ENCODE data around the gene NACAD. TPM values are rescaled to one million over a fixed set of nuclear protein-coding genes. Genes with fewer than 3 reads are reported as not detected.

Gene NACAD
- total and polyA plus RNA-seq, 4 experiments from 2014 or later: not detected

DNA sequence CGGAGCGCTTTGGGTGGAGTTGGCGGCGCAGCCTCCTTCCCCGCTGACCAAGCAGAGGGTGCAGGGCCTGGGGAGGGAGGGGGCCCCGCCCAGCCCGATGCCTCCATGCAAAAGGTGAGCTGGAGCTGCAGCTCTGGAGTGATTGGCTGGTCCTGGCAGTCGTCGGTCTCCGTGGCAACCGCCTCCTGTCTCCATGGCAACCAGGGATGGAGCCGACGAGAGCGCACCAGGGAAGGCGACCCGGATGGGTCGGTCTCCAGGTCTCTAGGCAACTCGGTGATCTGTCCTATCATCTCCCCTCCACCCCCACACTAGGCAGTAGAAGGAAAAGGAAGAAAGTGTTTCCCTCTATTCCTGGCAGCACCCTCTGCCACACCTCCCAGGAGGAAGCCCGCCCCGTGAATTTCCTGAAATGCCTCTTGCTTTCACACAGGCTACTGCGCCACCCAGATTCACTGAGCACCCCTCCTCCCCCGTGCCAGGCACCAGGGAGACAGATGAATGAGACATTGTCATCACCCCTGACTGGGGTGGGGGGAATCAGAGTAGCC is 647 bp upstream of the NACAD start:
- Histone ChIP-seq H3K4me3 (ENCODE audit: low read length in 2 of 2) (peak overlapping the region in 1 of 2 donors; percentile 49), H3K27me3 (ENCODE audit: insufficient read depth, low read length) (peaks cover 8% of the 10 kb centered on the region), H3K36me3 (ENCODE audit: insufficient read depth, low read length) (no peaks in the 10 kb centered on the region), H3K27ac (ENCODE audit: low read depth, low read length) (no peak overlapping the region), H3K4me1 (ENCODE audit: insufficient read depth, low read length) (peaks cover 8% of the 10 kb centered on the region), H3K9me3 (ENCODE audit: control insufficient read depth in 1 of 2, low read length in 2 of 2) (no peaks in the 10 kb centered on the region)
- CTCF ChIA-PET (ENCODE audit: partially characterized antibody): no interaction called here
- intact Hi-C loops (cut with micrococcal nuclease): no loop called here
- Mint-ChIP-seq H3K4me1 (peaks cover 0 to 10% (median 7%) of the 10 kb centered on the region in 4 donors), H3K36me3 (peaks cover 0 to 6% of the 10 kb centered on the region in 2 donors), H3K4me3 (peak overlapping the region; percentile 52 to 80 (median 70)), H3K9me3 (peaks cover 0 to 15% (median 9%) of the 10 kb centered on the region in 8 donors), H3K27ac (peak overlapping the region in 6 of 7 donors; percentile 31 to 86 (median 52)), H3K27me3 (peaks cover 1 to 5% of the 10 kb centered on the region in 2 donors)
- peak; percentile 52 to 78 (median 57) for DNase-seq
- POLR2A ChIA-PET (ENCODE audit: partially characterized antibody): interaction anchor here (0.5 to 1.7 kb wide), 4 partner anchors 9 to 61 kb away, joined by 3 to 5 read pairs (median 4); no protein-coding TSS in a partner anchor

DNA sequence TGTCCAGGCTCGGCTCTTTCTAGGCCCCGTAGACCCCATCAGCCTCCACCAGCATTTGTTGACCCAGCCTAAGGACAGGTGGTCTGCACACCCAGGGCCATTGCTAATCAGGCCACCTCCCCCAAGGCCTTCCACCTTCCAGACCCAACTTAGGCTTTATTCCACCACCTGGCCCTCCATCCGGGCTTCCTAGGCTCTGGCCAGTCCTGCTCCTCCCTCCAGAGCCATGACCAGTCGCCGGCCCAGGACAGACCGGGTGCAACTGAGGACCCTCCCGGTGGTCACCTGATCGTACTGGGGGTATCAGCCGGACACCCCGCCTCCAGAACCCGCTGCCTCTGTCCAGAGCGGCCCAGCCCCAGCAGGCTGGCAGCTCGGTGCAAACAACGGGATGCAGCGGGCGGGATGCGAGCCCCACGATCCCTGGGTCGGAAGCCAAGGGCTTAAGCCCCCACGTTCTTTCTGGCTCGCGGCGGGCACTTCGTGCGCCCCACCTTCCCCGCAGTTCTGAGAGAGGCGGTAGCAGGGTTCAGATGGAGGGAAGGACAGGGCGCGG is 545 bp downstream of the NACAD start:
- peak overlapping the region in 2 of 7 donors; percentile 11 to 57 for H3K27ac Mint-ChIP-seq
- peaks cover 0 to 10% (median 7%) of the 10 kb centered on the region in 4 donors for H3K4me1 Mint-ChIP-seq
- DNase-seq: no peak
- intact Hi-C loops (cut with micrococcal nuclease): no loop called here
- no peak overlapping the region for H3K4me3 ChIP-seq (ENCODE audit: low read length in 2 of 2)
- peaks cover 8% of the 10 kb centered on the region for H3K4me1 ChIP-seq (ENCODE audit: insufficient read depth, low read length)
- POLR2A ChIA-PET (ENCODE audit: partially characterized antibody): no interaction called here
- peaks cover 0 to 9% (median 5%) of the 10 kb centered on the region in 8 donors for H3K9me3 Mint-ChIP-seq
- no peak overlapping the region for H3K27ac ChIP-seq (ENCODE audit: low read depth, low read length)
- no peaks in the 10 kb centered on the region for H3K36me3 ChIP-seq (ENCODE audit: insufficient read depth, low read length)
- H3K4me3 Mint-ChIP-seq: peak overlapping the region in 3 of 8 donors; percentile 26 to 59 (median 29)
- CTCF ChIA-PET (ENCODE audit: partially characterized antibody): no interaction called here
- H3K9me3 ChIP-seq (ENCODE audit: control insufficient read depth in 1 of 2, low read length in 2 of 2): no peaks in the 10 kb centered on the region
- H3K36me3 Mint-ChIP-seq: peaks cover 0 to 3% of the 10 kb centered on the region in 2 donors
- peaks cover 1 to 5% of the 10 kb centered on the region in 2 donors for H3K27me3 Mint-ChIP-seq
- H3K27me3 ChIP-seq (ENCODE audit: insufficient read depth, low read length): peaks cover 8% of the 10 kb centered on the region

DNA sequence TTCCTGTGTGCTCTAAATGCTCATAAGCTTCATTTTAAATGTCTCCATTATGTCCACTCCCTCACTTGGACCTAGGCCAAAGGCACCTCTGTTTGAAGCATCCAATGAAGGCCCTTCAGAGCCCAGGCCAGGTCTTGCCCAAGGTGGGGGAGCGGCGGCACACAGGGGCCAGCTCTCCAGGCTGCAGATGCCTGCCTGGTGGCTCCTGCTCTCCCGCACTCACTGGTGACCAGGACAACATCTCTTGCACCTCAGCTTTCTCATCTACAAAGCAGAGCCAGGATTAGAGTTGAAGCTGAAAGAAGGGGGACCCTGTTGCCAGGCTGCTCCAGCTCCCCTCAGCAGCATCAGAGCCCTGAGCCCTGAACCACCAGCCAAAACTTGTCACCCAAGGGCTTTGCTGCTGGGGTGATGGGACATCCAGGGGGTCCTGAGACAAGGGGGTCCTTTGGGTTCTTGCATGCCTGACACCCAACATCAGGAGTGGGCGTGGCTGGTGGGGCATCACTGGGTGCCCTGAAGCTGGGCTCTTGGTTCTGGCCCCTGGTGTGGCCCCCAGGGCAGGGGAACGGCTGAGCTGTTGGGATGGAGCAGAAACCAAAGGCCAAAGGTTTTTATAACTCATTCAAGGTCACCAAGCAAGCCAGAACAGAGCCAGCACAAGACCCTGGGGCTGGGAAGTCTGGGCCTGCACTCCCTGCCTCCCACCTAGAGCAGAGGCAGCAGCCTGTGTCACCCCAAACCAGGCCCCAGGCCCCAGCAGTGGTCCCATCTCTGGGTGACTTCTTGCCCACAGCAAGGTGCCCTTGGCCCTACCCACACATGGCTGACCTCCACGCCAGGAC is 1.2 kb downstream of the NACAD start:
- Mint-ChIP-seq H3K9me3 (peaks cover 0 to 2% (median under 1%) of the 10 kb centered on the region in 8 donors), H3K27me3 (peaks cover 1 to 5% of the 10 kb centered on the region in 2 donors), H3K27ac (peak overlapping the region in 4 of 7 donors; percentile 11 to 57 (median 26)), H3K4me1 (peaks cover 0 to 10% (median 7%) of the 10 kb centered on the region in 4 donors), H3K36me3 (no peaks in the 10 kb centered on the region), H3K4me3 (peak overlapping the region in 3 of 8 donors; percentile 26 to 59 (median 29))
- no peak overlapping the region for H3K4me3 ChIP-seq (ENCODE audit: low read length in 2 of 2)
- H3K9me3 ChIP-seq (ENCODE audit: control insufficient read depth in 1 of 2, low read length in 2 of 2): no peaks in the 10 kb centered on the region
- no peak for DNase-seq
- no peaks in the 10 kb centered on the region for H3K36me3 ChIP-seq (ENCODE audit: insufficient read depth, low read length)
- no peak overlapping the region for H3K27ac ChIP-seq (ENCODE audit: low read depth, low read length)
- intact Hi-C loops (cut with micrococcal nuclease): no loop called here
- H3K27me3 ChIP-seq (ENCODE audit: insufficient read depth, low read length): peaks cover 8% of the 10 kb centered on the region
- ChIA-PET CTCF (ENCODE audit: partially characterized antibody) (interaction anchor here (0.7 to 1.1 kb wide), 3 partner anchors 11 to 252 kb away, joined by 3 read pairs; no protein-coding TSS in a partner anchor), POLR2A (ENCODE audit: partially characterized antibody) (interaction anchor here (1.3 kb wide), 1 partner anchor 17 kb away, joined by 4 read pairs; no protein-coding TSS in a partner anchor)
- H3K4me1 ChIP-seq (ENCODE audit: insufficient read depth, low read length): peaks cover 8% of the 10 kb centered on the region

DNA sequence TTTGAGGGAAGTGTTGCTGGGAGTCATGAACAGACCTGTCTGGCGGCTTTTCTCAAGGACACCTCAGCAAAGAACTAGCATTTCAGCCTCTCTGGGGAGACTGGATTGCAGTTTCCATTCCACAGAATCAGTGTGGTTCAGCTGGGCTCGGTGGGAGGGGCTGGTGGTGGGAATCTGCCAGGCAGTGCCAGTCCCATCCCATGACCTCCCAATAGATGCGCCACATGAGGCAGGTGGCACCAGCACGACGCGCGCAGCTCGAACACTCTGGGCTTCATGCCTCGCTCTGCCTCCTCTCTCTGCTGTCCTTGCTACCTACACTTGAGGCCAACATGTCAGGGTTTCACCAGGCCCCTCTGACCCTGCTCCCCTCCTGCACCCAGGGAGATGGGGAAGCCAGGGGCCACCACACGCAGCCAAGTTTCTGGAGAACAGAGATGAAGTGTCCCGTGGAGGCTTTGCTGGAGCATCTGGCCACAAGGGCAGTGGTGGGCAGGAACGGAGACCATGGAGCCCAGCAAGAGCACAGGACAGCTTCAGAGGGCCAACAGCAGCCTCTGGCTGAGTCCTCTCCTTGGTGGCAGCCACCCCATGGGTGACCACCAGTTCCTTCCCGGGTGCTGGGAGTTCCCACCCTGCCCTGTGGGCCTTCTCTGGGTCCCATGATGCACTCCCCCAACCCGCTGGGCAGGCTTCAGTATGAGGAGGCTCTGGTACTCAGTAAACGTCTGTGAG is 2.3 kb downstream of the NACAD start:
- H3K27ac ChIP-seq (ENCODE audit: low read depth, low read length): no peak overlapping the region
- no peak overlapping the region for H3K4me3 ChIP-seq (ENCODE audit: low read length in 2 of 2)
- Mint-ChIP-seq H3K27ac (peak overlapping the region in 2 of 7 donors; percentile 30 to 37), H3K36me3 (no peaks in the 10 kb centered on the region), H3K27me3 (peaks cover 1 to 5% of the 10 kb centered on the region in 2 donors), H3K4me3 (no peak overlapping the region), H3K9me3 (no peaks in the 10 kb centered on the region), H3K4me1 (peaks cover 0 to 10% (median 7%) of the 10 kb centered on the region in 4 donors)
- H3K27me3 ChIP-seq (ENCODE audit: insufficient read depth, low read length): peaks cover 8% of the 10 kb centered on the region
- intact Hi-C loops (cut with micrococcal nuclease): no loop called here
- no peaks in the 10 kb centered on the region for H3K9me3 ChIP-seq (ENCODE audit: control insufficient read depth in 1 of 2, low read length in 2 of 2)
- ChIA-PET CTCF (ENCODE audit: partially characterized antibody) (interaction anchor here (0.7 to 1.2 kb wide), 4 partner anchors 10 to 251 kb away, joined by 3 read pairs; no protein-coding TSS in a partner anchor), POLR2A (ENCODE audit: partially characterized antibody) (interaction anchor here (1.3 kb wide), 1 partner anchor 18 kb away, joined by 4 read pairs; no protein-coding TSS in a partner anchor)
- peaks cover 8% of the 10 kb centered on the region for H3K4me1 ChIP-seq (ENCODE audit: insufficient read depth, low read length)
- no peaks in the 10 kb centered on the region for H3K36me3 ChIP-seq (ENCODE audit: insufficient read depth, low read length)
- DNase-seq: no peak

DNA sequence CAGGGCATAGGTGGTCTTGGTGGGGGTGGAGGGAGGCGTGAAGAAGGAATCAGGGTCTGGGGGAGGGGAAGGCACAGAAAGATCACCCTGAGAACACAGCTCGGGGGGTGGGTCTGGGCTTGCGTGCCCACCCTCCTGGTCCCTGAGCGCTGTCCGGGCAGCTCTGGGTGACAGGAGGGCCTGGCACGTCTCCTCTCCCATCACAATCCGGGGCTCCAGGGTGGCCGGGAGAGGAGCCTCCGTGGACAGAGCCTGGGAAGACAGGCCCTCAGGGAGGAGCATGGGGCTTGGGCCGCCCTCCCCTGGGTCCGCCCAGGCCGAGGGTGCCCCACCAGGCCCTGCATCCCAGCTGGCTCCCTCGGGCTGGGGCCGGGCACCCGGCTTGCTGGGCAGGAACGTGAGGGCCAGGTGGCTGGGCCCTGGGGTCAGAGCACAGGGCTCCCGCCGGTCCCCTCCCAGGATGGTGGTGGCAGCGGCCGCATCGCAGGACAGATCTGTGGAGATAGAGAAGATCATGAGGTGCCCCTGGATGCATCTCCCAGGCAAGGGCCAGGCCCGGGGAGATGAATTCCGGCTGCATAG is 3.1 kb downstream of the NACAD start:
- POLR2A ChIA-PET (ENCODE audit: partially characterized antibody): interaction anchor here (1.2 kb wide), 1 partner anchor 25 kb away, joined by 4 read pairs; no protein-coding TSS in a partner anchor

DNA sequence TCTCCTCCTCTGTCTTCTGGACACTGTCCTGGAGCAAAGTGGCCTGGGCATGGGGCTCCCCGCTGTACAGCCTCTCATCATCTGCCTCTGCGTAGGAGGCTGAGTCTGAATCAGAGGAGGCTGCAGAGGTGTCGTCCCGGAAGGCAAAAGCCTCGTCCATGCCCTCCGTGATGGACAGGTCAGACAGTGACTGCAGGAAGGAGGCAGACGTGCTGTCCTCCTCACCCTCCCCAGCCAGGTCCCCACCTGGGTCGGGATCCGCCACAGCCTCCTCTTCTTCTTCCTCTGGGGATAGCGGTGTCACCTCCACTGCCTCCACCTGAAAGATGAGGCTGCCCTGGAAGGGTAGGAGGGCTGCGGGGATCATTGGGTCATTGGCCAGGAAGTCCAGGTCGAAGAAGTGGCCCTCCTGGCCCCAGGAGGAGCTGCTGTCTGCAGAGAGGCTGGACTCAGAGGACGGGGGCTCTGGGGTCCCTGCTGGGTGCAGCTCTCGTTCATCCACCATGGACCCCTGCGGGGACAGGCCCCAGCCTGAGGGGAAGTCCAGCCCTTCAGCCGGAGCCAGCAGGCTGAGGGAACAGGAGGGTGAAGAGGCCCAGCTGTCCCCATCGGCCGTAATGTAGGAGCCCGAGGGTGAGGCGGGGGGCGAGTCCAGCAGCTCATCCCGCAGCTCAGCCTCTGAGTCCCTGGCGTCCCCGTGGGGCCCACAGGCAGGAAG is 3.7 kb downstream of the NACAD start:
- intact Hi-C loops (cut with micrococcal nuclease): no loop called here
- Mint-ChIP-seq H3K27ac (no peak overlapping the region), H3K27me3 (peaks cover 1 to 4% of the 10 kb centered on the region in 2 donors), H3K4me1 (peaks cover 0 to 12% (median 8%) of the 10 kb centered on the region in 4 donors), H3K4me3 (no peak overlapping the region), H3K36me3 (no peaks in the 10 kb centered on the region), H3K9me3 (no peaks in the 10 kb centered on the region)
- H3K4me3 ChIP-seq (ENCODE audit: low read length in 2 of 2): no peak overlapping the region
- ChIA-PET POLR2A (ENCODE audit: partially characterized antibody) (interaction anchor here (0.6 to 1.2 kb wide), 2 partner anchors 25 to 67 kb away, joined by 4 read pairs; no protein-coding TSS in a partner anchor), CTCF (ENCODE audit: partially characterized antibody) (interaction anchor here (1.2 kb wide), 1 partner anchor 111 kb away, joined by 3 read pairs; no protein-coding TSS in a partner anchor)
- no peaks in the 10 kb centered on the region for H3K36me3 ChIP-seq (ENCODE audit: insufficient read depth, low read length)
- peaks cover 8% of the 10 kb centered on the region for H3K4me1 ChIP-seq (ENCODE audit: insufficient read depth, low read length)
- no peak overlapping the region for H3K27ac ChIP-seq (ENCODE audit: low read depth, low read length)
- no peaks in the 10 kb centered on the region for H3K9me3 ChIP-seq (ENCODE audit: control insufficient read depth in 1 of 2, low read length in 2 of 2)
- DNase-seq: no peak
- H3K27me3 ChIP-seq (ENCODE audit: insufficient read depth, low read length): peaks cover 8% of the 10 kb centered on the region

More for the DNA sequence above, 3.1 kb downstream of the NACAD start:
- CTCF ChIA-PET (ENCODE audit: partially characterized antibody): interaction anchor here (1.2 kb wide), 1 partner anchor 112 kb away, joined by 3 read pairs; no protein-coding TSS in a partner anchor
- no peak for DNase-seq
- Mint-ChIP-seq H3K36me3 (no peaks in the 10 kb centered on the region), H3K27me3 (peaks cover 1 to 5% of the 10 kb centered on the region in 2 donors), H3K4me1 (peaks cover 0 to 10% (median 7%) of the 10 kb centered on the region in 4 donors), H3K9me3 (no peaks in the 10 kb centered on the region), H3K27ac (no peak overlapping the region), H3K4me3 (peak overlapping the region in 1 of 8 donors; percentile 32)
- Histone ChIP-seq H3K27me3 (ENCODE audit: insufficient read depth, low read length) (peaks cover 8% of the 10 kb centered on the region), H3K9me3 (ENCODE audit: control insufficient read depth in 1 of 2, low read length in 2 of 2) (no peaks in the 10 kb centered on the region), H3K27ac (ENCODE audit: low read depth, low read length) (no peak overlapping the region), H3K36me3 (ENCODE audit: insufficient read depth, low read length) (no peaks in the 10 kb centered on the region), H3K4me3 (ENCODE audit: low read length in 2 of 2) (no peak overlapping the region), H3K4me1 (ENCODE audit: insufficient read depth, low read length) (peaks cover 8% of the 10 kb centered on the region)
- intact Hi-C loops (cut with micrococcal nuclease): no loop called here
